Epithelial cell of esophagus (primary cell): ENCODE results near the gene ANK2.
A peak's percentile ranks its signal among the peaks of the same experiment; 100 is the strongest.

Source experiments
- DNase-seq: peaks from one replicate; pipeline ENCODE4 v3.0.0; 2010; ENCODE audit warnings: low read depth
- H3K4me3 ChIP-seq: 2 replicates; pipeline ENCODE4 v1.5.1; 2011; ENCODE audit warnings: mild to moderate bottlenecking, low read length, control low read depth
- CTCF ChIP-seq: IDR thresholded peaks from 2 replicates; pipeline ENCODE4 v1.5.1; 2011; ENCODE audit warnings: low read depth, mild to moderate bottlenecking, low read length, control low read depth, inconsistent platforms; ENCODE audit not compliant: insufficient read depth; ENCODE audit errors: missing control alignments

ANK2 gene

GRCh38 chr4:113316879-113317278, 267.4 kb downstream of the ANK2 start:
- no peak for TF ChIP-seq CTCF
- DNase-seq = no peak

GRCh38 chr4:113317523-113317922, 268.1 kb downstream of the ANK2 start:
- no peak for TF ChIP-seq CTCF
- no peak overlapping the region for H3K4me3 ChIP-seq

More at GRCh38 chr4:113316879-113317278, 267.4 kb downstream of the ANK2 start:
- H3K4me3 ChIP-seq = no peak overlapping the region

GRCh38 chr4:113322736-113323135, 273.3 kb downstream of the ANK2 start:
- no peak overlapping the region for H3K4me3 ChIP-seq
- TF ChIP-seq CTCF = no peak
- no peak for DNase-seq

More at GRCh38 chr4:113317523-113317922, 268.1 kb downstream of the ANK2 start:
- DNase-seq = no peak

GRCh38 chr4:113325876-113326615, 276.6 kb downstream of the ANK2 start:
- no peak for TF ChIP-seq CTCF
- no peak overlapping the region for H3K4me3 ChIP-seq
- DNase-seq = peak; percentile 45

- TF ChIP-seq CTCF = no peak
- H3K4me3 ChIP-seq = no peak overlapping the region
- no peak for DNase-seq
These were observed 278.0 kb downstream of the ANK2 start for GRCh38 chr4:113327494-113327893.

- peak; percentile 25 for DNase-seq
- no peak overlapping the region for H3K4me3 ChIP-seq
- peak; percentile 49 for TF ChIP-seq CTCF
These were observed 279.1 kb downstream of the ANK2 start for GRCh38 chr4:113328514-113328913.

GRCh38 chr4:113330200-113330599, 280.7 kb downstream of the ANK2 start:
- no peak for TF ChIP-seq CTCF
- no peak for DNase-seq
- H3K4me3 ChIP-seq = no peak overlapping the region
